Coronary artery (tissue), 2 donors: ENCODE data around the gene PYM1.
A peak's percentile ranks its signal among the peaks of the same experiment; 100 is the strongest.

ENCODE experiments used
- DNase-seq: peaks from one replicate; pipeline ENCODE4 v3.0.0-alpha.2; 2017; ENCODE audit warnings: low spot score
- H3K27ac ChIP-seq, 2 donors: fragments of 200-600 bp; sonication (generic); one replicate each; pipeline ENCODE4 v1.5.1; 2016 to 2019
- H3K4me3 ChIP-seq: fragments of 200-600 bp; sonication (generic); 2 replicates; pipeline ENCODE4 v1.5.1; 2016; ENCODE audit warnings: mild to moderate bottlenecking, moderate library complexity
- CTCF ChIP-seq: fragments of 200-600 bp; sonication (generic); IDR thresholded peaks from one replicate; pipeline ENCODE4 v1.5.1; 2019; ENCODE audit warnings: antibody characterized with exemption

PYM1 gene

DNA sequence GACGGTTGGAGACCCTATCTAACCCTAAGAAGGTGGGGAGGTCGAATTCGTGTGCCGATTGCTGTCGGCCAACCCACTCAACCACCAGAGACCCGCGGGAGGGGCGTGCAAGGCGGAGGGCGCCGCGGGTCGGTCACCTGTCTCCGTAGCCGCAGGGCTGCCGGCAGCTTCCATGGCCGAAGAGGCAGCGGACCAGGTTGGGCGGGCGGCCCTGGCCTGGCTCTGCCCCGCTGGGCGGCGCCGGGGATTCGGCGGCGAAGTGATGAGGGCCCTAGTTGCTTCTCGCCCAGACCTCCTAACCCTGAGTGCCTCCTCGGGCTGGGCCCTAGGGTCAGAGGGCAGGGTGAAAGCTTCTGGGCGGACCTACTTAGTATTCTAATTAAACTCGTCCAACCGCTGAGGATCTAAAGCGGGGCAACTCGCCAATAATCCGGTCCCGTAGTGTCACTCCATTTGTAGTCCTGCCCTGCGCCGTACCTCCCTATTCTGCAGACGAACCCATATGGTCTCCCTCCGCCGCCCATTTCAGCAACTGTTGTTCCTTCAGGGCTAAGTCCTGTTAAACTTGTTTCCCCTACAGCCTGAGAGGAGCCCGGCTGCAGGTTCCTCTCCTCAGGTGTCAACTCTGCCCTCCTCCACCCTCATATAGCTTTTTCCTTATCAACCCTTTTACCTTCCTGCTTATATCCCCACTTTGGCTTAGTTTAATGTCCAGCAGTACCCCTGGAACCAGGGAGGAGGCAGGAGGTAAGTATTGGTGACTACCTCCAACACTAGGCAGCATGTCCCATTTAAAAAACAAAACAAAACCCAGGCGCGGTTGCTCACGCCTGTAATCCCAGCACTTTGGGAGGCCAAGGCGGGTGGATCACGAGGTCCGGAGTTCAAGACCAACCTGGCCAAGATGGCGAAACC, at the start of gene PYM1:
PYM1 (minus strand) TSS at position 307 of the 915 bp plus-strand sequence; CDS start at position 174, 133 bp downstream.
- Histone ChIP-seq H3K4me3 (peak within 1 kb of the TSS; percentile 92), H3K27ac (peak within 1 kb of the TSS; percentile 78 to 98)
- TF ChIP-seq CTCF: no peak
- peak; percentile 87 for DNase-seq

DNA sequence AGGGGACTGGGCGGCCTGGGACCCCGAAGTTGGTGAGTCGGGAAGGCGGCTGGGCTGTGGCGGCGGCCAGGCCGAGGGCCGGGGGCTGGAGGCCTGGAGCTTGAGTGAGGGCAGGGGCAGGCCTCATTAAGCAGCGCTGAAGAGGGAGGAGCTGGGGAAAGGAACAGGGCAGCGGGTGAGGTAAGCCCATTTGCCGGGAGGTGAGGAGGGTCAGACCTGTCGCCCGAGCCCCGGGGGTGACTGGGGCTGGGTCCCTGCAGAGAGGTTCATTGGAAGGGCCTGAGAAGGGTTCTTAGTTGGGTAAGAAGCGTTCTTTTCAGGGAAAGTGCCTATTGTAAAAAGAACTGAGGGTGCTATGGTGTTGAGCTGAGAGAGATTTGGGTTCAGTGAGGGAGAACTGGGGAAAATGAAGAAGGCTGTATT, 46.6 kb upstream of the PYM1 start:
- DNase-seq: no peak
- TF ChIP-seq CTCF: no peak

GRCh38 chr12:55973599-55974307, 46.1 kb upstream of the PYM1 start, which contains the start of gene RAB5B:
RAB5B (plus strand) TSS chr12:55974078; CDS start chr12:55986961, 12,883 bp downstream.
- DNase-seq: peak; percentile 100
- TF ChIP-seq CTCF: no peak
- peak within 1 kb of the TSS; percentile 93 for H3K4me3 ChIP-seq
- H3K27ac ChIP-seq: peak within 1 kb of the TSS; percentile 97 to 99

More for the DNA sequence above, 46.6 kb upstream of the PYM1 start:
- peak overlapping the region; percentile 93 for H3K4me3 ChIP-seq
- peak overlapping the region; percentile 97 to 99 for H3K27ac ChIP-seq

GRCh38 chr12:55972911-55973598, 45.4 kb upstream of the PYM1 start:
- no peak for TF ChIP-seq CTCF
- Histone ChIP-seq H3K4me3 (peak overlapping the region; percentile 78), H3K27ac (peak overlapping the region; percentile 90 to 97)
- no peak for DNase-seq

- no peak for DNase-seq
- Histone ChIP-seq H3K27ac (peak overlapping the region; percentile 90 to 97), H3K4me3 (peak overlapping the region; percentile 78)
- TF ChIP-seq CTCF: no peak
Observed at GRCh38 chr12:55972456-55972855, 44.8 kb upstream of the PYM1 start.

- Histone ChIP-seq H3K4me3 (peak overlapping the region; percentile 78), H3K27ac (peak overlapping the region; percentile 68 to 90)
- no peak for TF ChIP-seq CTCF
- no peak for DNase-seq
Observed at GRCh38 chr12:55972042-55972441, 44.3 kb upstream of the PYM1 start.
